ENCODE data around the gene TNP2. TPM values are rescaled to one million over a fixed set of nuclear protein-coding genes. Genes with fewer than 3 reads are reported as not detected.

TNP2 gene
- total RNA-seq = not detected in 2 replicates

GRCh38 chr16:11268921-11269375 lies at the start of gene TNP2:
TNP2 (minus strand) TSS chr16:11269325; CDS start chr16:11269262, 63 bp downstream.

GRCh38 chr16:11280616-11281522 lies 11.7 kb upstream of the TNP2 start, which contains the start of gene PRM1:
PRM1 (minus strand) TSS chr16:11281330; CDS start chr16:11281238, 92 bp downstream.

GRCh38 chr16:11276143-11276895 lies 7.2 kb upstream of the TNP2 start, which contains the start of gene PRM2:
PRM2 (minus strand) TSS chr16:11276480; CDS start chr16:11276370, 110 bp downstream.

GRCh38 chr16:11272921-11273720 lies 4.0 kb upstream of the TNP2 start, which contains the start of gene PRM3:
PRM3 (minus strand) TSS chr16:11273629; CDS start chr16:11273595, 34 bp downstream.

GRCh38 chr16:11255737-11256660 lies 13.1 kb downstream of the TNP2 start, which contains the start of gene SOCS1:
SOCS1 (minus strand) TSS chr16:11256204; CDS start chr16:11255478, 726 bp downstream.

Small RNA genes lying within 50 kb of the gene (small RNA-seq; reads per million reads assigned to genes)
- gene MIR548H2 = not detected
- gene RF00019 = not detected
- not detected for gene RF00554

Other genes starting within 250 kb of the TNP2 start
- 2.8 and 5.2 TPM in 2 replicates for gene SOCS1, start 13.1 kb downstream of the TNP2 start, total RNA-seq
- not detected in 2 replicates for gene PRM3, start 4.3 kb upstream of the TNP2 start, total RNA-seq
- gene PRM2, start 7.2 kb upstream of the TNP2 start, total RNA-seq = not detected in 2 replicates
- gene PRM1, start 12.0 kb upstream of the TNP2 start, total RNA-seq = not detected in 2 replicates
- 3.1 and 3.2 TPM in 2 replicates for gene RMI2, start 76.1 kb upstream of the TNP2 start, total RNA-seq